GM21737 (cell line): ENCODE measurements around the gene BCL11B.

ENCODE experiments used
- ATAC-seq: cut with Tn5 transposase; IDR thresholded peaks from one replicate; pipeline ENCODE4 v1.9.1; 2021; ENCODE audit warnings: mild to moderate bottlenecking, moderate library complexity; ENCODE audit not compliant: unreplicated experiment

Gene BCL11B

DNA sequence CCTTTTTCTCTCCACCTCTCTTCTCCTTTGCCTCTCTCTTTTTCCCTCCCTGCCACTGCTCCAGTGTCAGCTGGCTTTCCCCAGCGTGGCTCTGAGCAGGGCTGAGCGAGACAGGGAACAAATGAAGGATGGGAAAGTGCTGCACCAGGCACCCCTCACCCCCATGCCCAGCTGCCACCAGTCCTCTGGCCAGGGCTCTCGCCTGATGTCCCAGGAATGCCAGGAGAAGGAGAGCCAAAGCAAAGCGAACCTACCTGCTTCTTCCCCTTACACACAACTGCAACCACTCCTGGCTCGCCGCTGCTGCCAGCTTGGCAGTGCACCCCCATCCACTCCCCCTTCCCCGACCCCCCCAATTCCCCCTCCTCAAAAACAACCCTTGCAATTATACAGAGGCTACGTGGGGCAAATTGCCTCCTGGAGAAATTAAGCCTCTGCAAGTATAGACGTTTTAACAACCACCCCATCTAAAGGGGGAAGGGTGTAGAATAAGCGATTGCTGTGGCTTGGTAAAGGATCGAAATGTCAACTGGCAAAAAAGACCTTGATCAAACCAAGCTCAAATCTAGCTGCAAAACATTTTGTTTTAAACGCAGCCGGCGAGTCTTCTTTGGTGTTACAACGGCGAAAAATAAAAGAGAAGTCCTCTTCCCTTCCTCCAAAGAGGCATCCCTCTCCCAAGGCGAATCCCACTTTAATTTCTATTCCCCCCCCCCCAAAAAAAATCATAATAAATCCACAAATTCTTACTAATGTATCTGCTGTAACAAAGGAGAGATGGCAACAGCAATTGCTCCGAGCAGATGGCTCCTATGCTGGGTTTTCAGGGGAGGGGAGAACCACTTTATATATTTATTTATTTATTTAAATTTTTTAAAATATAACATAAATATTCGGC, 2.9 kb downstream of the BCL11B start:
- ATAC-seq, result no peak

DNA sequence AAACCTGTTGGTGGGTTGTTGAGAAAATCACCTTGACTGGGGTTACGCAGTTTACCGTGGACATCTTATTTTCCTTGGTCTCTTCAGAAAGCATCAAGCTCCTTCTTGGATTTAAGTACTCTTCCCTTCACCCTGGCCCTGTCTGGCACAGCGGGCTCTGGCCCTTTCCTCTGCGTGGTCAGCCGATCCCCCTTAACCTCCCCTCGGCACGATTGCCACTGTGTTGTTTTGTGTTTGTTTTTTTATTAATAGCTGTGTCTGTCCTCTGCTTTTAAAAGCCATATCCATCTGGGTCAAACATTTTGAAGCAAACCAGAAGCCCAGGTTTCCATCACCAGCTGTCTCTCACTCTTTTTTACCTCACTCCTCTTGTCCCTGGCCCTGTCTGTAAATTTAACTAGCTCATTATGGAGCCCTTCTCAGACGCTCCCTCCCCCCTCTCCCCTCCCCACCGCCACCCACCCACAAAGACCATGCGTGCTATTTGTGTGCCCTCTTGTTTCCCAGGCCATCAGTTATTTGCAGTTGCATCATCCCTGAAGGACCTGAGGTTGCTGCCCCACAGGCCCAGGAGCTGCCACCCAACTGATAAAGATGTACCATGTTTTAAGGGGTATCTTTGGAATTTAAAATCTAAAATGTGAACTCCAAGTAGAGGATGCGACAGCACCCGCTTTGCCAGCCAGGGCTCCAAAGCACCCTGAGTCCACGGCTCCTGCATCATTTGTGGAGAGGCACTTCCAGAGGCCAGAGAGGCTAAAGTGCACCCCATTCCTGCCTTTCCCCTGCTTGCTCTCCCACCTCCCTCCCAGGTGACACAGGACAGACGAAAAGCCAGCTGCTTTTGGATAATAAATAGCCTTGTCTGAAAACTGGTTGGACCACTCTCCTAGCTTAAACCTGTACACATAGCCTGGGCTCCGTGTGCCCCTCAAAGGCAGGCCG, 3.9 kb downstream of the BCL11B start:
- no peak for ATAC-seq

GRCh38 chr14:99267381-99267780, 4.6 kb downstream of the BCL11B start:
- ATAC-seq, result no peak

DNA sequence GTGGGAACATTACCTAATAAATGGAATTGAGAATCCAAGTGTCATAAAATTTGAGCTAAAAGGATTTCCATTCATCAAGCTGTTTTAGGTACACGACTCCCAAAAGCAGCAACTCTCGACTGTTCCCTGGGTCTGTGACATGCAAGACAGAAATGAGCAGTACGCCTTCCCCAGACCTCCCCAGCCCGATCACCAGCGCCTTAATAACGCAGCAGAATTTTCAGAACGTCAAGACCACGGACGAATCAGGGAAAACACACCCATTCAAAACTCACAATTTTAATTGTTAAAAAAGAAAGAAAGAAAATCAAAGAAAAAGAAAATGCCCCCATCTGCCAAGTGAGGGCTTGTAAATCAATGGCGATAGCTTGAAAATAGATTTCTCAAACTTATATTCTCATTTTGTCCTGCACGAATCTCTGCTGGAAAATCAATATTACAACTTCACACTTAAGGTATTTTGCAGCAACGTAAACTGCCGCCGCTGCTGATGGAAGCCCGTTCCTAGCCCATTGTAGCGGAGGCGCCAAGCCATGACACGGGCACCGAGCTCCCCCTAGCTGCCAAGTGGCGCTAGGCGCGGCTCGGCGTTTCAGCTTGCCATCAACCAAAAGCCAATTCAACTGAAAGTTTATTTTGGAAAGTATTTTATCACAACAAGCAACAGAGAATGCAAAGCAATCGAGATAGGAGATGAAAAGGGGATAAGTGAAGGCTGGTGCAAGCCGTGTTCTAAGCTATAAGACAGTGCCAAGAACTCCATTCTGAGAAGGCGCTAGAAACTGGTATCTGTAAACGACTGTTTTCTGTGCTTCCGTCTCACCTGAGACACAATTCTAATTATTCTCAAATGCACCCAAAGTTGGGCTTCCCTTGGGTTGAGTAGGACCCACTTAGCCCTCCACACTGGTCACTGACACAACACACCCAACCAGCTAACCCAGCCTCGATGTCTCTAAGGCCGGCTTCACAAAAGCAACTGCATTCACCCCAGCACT, 5.5 kb downstream of the BCL11B start:
- ATAC-seq, result no peak

DNA sequence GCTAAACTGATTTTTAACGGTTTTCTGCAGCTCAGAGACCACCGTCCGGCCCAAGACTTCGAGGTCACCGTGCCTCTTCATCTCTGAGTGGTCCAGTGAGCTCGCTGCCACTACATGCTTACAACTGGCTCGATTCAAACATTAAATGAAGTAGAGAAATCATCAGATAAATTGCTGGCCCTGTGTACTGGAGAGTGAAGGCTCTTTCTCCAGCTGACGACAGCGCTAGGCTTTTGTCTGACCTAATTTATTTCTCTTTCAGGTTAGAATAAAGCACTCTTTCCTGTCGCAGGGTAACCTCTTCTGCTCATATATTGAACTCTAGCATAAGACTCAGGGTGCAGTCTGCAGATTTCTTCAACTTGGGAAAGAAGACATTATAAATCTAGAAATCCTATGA, 6.4 kb downstream of the BCL11B start:
- ATAC-seq, result no peak

GRCh38 chr14:99264691-99265450, 7.1 kb downstream of the BCL11B start:
- no peak for ATAC-seq

DNA sequence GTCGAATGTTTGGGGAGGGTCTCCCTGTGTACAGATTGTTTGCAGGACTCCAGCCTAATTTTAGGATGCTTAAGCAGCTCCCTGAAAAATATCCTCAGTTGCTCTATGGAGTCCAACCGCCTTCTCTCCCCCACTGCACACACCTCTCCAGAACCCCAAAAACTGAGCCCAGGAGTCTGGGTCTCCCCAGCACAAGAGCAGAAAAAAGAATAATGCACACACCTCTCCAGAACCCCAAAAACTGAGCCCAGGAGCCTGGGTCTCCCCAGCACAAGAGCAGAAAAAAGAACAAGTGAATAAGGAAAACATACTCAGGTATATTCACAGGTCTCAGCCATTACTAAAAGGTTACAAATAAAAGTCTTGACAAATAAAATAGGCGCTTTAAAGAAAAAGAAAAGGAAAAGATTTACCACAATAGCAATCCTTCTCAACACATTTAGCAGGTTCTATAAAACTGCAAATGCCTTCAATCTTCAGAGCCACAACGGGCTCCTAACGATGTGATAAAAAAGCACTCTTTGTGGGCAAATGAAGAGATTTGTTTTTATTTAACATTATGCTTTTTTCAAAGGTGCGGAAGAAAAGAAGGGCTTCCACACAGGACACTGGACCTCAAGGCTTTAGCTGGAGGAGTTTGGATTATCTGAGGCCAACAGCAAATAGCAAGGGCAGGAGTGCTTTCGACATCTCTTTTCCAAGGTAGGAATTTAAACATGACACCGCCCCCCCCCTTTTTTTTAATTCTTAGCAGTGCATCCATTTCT, 8.2 kb downstream of the BCL11B start:
- no peak for ATAC-seq

- no peak for ATAC-seq
These were observed 9.0 kb downstream of the BCL11B start for GRCh38 chr14:99262977-99263448.

DNA sequence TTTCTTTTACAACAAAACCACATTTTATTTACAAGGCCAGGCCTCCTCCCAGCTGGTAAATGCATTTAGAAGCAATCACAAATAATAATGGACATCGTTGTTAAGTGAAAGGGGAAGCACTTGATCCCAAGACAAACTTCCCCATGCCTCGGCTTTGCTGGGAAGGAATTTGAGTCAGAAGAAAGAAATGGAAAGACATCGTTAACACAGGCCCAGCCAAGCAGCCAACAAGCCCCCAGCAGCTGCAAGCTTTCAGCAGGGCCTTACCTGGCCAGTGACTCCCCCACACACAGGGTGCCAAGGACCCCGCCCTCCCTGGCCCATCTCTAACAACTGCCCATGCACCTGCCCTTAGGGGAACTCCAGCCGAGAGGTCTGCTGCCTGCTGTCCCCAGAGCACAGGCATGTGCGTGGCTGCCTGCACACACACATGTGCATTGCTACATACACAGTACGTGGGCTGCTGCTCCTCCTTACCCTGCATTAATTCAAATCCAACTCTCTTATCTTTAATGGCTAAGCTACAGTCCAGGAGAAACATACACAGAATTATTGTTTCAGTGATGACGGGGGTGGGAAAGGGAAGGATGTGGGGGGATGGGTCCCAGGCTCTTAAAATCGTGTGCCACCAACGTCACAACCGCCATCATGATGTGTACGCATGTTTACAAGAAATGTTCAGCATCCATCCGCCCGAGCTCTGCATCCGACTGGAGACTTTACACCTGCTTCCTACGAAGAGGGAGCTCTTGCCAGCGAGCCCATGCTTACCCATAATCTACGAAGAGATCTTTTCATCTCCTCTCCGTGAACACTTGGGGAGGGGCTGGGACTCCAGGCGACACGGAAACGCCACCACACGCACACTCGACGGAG, 9.8 kb downstream of the BCL11B start:
- no peak for ATAC-seq

DNA sequence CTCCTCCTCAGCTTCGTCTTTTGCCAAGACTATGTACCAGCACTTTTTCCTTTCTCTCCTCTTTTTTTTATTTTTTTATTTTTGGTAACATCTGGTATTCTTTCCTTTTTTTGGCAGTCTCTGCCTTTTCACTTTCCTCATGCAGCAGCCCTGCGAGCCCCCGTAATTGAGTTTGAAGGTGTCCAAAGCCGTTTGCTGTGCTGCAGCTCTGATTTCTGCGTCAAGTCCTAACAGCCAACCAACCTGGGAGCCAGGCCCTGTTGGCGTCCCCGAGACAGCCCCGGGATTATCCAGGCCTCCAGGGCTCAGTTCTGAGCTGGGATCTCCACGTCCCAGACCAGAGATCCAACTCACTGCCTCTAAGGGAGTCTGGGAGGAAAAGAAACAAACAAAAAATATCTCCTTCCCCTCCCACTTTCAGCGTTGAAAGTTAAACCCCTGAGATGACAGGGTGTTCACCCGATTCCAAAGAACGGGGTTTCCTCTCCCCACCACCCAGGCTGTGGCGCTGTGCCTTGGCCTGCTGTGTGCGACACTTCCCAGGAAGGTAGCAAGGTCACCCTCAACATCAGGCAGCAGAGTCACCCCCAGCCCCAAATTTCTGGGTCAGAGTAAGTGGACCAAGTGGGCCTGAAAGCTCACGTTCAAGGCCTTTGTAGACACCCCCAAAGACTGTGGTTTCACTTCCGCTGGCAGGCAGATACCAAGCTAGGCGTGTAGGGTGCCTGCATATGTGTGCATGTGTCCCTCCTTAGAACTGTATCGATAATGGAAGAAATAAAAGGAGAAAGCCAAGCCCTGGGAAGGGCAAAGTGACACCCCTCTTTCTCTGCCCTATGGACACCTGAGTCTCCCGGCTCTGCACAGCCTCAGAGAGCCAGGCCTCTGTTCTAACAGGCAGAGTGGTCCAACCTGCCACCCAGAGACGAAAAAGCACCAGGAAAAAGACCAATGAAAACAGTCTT, 11.1 kb downstream of the BCL11B start:
- ATAC-seq, result no peak

DNA sequence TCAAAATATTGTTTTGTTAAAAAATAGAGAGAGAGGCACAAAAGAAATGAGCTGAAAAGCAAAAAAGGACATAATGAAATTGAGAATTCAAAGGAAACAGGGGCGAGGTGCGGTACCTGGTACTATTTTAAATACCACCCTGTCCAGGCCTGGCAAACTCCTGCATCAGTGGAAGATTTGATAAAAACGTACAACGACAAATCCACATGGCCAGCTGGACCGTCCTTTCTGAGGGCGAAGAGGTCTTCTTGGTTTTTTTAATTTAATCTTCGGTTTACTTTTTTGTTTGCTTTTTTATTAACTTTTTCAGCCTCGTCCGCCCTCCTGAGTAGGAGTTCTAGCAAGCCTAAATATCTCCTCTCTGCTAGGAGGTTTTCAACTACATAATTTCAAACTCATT, 11.9 kb downstream of the BCL11B start:
- ATAC-seq, result no peak

- ATAC-seq, result no peak
These were observed 12.9 kb downstream of the BCL11B start for GRCh38 chr14:99258876-99259726.

DNA sequence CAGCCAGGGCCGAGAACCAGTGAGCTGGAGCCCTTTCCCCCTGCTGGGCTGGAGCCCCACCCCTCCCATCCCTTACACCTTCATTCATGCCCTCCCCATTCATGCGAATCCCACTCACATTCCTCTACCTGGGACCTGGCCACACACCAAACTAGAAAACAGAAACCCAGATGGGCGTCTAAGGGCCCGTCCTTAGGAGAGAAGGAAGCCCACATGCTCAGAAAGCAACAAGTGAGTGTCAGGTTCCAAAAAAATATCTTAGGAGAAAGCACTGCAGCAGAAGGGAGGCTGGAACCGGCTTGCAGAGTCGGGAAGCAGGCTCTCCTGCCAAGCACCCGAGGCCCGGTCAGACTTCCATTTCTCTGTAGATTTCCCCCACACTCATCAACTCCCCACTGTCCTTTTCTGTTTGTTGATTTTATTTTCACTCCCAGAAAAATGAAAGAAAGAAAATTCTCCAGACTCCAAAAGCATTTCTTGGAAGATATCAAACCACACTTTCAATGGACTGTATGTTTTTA, 13.6 kb downstream of the BCL11B start:
- no peak for ATAC-seq

- no peak for ATAC-seq
These were observed 14.2 kb downstream of the BCL11B start for GRCh38 chr14:99257673-99258221.

- no peak for ATAC-seq
These were observed 14.8 kb downstream of the BCL11B start for GRCh38 chr14:99257122-99257672.
